Neural cell (in vitro differentiated cells): Measurements from ENCODE around the gene GDF9.

ENCODE experiments used
- CTCF ChIP-seq: fragments of 450-650 bp; IDR thresholded peaks from 2 replicates; pipeline ENCODE4 v1.5.1; 2014; ENCODE audit warnings: antibody characterized with exemption, mild to moderate bottlenecking, moderate library complexity; ENCODE audit not compliant: poor library complexity, severe bottlenecking
- POLR2AphosphoS5 ChIP-seq: IDR thresholded peaks from 2 replicates; pipeline ENCODE4 v1.6.1; 2012
- RAD21 ChIP-seq: fragments of 450-650 bp; conservative IDR thresholded peaks from 2 replicates; pipeline ENCODE4 v1.6.1; 2014; ENCODE audit warnings: antibody characterized with exemption, mild to moderate bottlenecking, moderate library complexity

- TF ChIP-seq RAD21 (no peak), CTCF (no peak), POLR2AphosphoS5 (no peak)
These were observed 6.5 kb upstream of the GDF9 start for GRCh38 chr5:132872788-132873118.
